Testis (tissue), 2 donors: ENCODE data around the gene CACNB2.

Experiments
- CTCF ChIP-seq, 3 experiments: fragments of 450-650 bp in 2 of 3; fragments of 200-600 bp in 1 of 3; sonication (generic) in 1 of 3; IDR thresholded peaks; one replicate each; pipeline ENCODE4 v1.5.1; 2016 to 2019; ENCODE audit warnings: antibody characterized with exemption in 3 of 3, mild to moderate bottlenecking in 2 of 3, moderate library complexity in 1 of 3
- POLR2A ChIP-seq: fragments of 450-650 bp; IDR thresholded peaks from one replicate; pipeline ENCODE4 v1.6.1; 2017; ENCODE audit warnings: antibody characterized with exemption, mild to moderate bottlenecking, moderate library complexity

- no peak for TF ChIP-seq POLR2A
- TF ChIP-seq CTCF (IDR thresholded peaks at IDR 0.05) = no peak
Measured at GRCh38 chr10:18514537-18514936, 374.3 kb downstream of the CACNB2 start.
